EL (cell line): ENCODE measurements around the gene UBQLN4.
"Not testable (repeated sequence)": the region's sequence is repeated elsewhere in the genome, so short reads cannot be mapped to it uniquely, and the experiment has no call there.

Source experiments
- DNase-seq: peaks from one replicate; pipeline ENCODE4 v3.0.0-alpha.2; 2016

Gene UBQLN4

DNA sequence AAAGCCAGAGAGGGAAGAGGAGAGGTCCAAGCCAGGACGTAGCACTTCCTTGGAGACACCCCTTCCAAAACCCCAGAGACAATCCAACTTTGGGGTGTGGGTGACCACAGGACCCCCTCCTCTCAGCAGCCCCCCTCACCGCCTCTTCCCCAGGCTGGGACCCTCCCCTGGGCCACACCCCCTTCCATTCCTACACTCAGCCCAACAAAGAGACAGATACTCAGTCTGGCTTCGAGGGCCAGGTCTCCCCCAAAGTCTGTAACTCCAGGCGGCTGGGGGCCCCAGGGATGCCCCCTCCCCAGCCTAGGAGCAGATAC, 27.2 kb upstream of the UBQLN4 start:
- no peak for DNase-seq

DNA sequence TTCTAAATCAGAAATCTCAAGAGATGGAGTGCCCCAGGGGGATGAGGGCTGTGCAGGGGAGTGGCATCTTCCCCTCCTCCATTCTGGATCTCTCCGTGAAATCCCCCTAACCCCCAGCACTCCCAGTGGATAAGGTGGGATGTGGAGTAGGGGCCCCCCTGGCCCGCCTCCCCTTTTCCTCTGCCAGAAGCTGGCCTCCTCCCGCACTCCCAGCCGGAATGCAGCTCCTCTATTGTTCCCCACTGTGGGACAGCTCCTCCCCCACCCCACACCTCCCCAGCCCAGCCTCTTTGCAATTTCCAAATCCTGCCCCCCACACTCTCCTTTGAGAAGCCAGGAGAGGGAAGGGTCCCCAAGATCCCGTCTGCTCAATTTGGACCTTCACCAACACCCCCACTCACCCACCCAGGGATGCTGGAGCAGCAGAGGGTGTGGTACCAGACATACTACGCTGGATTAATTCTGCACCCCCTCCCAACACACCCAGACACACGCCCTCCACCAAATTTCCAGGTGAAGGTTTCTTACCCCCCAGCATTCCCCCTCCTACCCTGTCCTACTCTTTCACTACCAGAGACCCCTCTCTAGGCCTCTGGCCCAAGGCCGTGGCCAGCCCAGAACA, 26.8 kb upstream of the UBQLN4 start:
- DNase-seq: no peak

DNA sequence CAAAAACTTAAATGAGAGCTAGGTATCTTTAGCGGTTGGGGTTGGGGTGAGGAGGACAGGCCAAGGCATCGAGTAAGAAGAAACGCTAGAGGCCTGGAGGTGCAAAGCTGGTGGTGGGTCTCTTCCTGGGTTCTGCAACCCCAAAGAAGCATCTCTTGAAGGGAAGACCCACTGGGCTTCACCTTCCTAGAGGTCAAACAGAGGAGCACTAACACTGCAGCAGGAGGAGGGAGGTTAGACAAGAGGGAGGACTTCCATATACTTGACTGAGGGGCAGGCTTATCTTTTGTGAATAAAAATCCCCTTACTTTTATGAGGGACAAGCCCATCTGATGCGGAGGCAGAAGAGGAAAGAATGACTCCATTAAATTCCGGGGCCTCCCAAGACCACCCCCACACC, 26.2 kb upstream of the UBQLN4 start:
- no peak for DNase-seq

DNA sequence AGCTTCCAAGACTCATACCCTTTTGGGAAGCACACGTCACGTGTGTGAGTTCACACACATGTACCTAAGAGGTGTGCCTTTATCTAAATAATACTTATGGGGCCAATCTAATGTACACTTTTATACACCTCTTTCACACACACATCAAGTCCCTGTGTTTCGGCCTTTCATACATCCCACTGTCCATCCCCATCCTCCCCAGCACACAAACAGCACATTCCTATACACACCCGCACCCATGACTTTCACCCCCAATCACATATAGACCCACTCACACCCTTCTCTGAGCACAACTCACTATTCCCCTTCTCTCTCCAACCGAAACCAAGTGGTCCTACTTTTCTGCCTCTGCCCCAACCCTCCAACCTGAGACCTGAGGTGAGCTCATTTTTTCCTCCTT, 25.1 kb upstream of the UBQLN4 start:
- no peak for DNase-seq

DNA sequence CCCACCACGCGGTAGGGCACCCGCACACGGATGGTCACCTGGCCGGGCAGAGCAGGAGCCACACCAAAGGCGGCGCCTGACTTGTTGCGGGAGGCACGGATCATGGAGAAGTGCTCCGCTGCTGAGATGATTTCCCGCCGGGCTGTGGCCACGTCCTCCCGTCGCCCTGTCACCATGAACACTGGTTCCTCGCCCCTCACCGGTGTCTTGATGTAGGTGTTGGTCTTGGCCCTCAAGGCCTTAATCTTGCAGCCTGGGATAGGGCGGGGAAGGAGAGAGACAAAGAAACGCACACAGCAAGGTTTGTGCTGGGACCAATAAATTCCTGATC, 23.8 kb upstream of the UBQLN4 start:
- no peak for DNase-seq

DNA sequence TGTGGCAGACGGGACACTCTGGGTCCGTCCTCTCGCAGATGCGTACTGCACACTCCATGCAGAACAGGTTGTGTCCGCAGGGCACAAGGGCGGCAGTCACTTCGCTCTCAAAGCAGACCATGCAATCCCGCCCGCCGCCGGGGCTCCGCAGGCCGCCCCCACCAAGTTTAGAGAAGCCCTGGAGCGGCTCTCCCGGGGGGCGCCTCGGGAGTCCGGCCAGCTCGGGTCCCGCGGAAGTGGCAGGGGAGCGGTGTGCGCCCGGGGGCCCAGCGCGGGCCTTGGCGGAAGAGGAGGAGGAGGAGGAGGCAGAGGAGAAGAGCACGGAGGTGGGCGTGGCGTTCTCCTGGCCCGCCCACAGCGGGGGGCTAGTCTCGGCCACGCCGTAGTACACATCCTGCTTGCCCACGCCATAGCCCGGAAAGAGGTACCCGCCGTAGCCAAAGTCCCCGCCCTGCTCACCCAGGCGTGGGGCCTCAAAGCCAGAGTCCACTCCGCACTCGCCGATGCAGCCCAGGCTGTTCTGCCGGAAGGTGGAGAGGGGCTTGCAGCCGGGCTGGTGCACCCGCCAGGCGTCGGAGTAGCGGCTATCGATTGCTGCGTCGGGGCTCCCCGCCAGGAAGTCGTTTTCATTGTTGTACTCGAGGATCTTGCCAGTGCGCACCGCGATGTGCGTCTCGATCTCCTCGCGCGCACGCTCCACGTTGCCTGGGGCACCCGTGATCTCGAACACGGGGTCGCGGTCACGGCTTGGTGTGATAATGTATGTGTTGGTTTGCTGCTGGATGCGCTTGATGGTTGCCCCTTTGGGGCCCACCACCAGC, 23.2 kb upstream of the UBQLN4 start:
- no peak for DNase-seq

DNA sequence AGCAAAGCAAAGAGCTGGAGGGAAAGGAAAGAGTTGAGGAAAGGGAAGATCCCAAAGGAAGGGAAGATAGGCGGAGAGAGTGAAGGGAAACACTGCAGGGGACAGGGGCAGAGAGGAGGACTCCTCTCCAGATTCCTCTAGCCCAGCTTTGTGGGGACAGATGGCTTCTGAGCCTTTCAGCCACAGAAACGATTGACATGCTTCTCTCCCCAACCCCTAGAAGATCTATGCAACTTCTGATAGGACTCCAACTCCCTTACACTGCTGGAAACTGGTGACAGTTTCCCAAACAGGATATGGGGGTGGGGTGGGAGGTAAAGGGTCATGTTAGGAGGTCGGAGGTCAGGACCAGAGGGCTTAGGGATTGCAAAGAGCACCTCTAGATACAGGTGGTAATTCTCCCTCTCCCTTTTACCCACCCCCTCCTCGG, 22.2 kb upstream of the UBQLN4 start:
- no peak for DNase-seq

DNA sequence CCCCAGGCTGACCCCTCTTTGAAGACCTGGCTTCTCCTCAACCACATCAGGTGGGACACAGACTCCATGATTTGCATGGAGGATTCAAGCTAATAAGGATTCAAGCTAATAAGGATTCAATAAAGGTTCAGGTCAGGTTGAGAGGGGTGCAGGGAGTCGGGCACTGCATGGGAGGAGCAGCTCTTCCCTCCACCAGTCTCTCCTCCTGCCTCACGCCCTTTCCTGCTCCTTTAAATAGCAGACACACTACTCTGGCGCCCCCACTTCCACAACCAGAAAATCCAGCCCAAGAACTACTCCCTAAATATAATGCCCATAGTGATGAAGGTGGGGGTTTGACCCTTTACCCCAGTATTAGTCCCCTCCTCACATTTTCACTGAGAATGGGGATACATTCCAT, 21.6 kb upstream of the UBQLN4 start:
- no peak for DNase-seq

DNA sequence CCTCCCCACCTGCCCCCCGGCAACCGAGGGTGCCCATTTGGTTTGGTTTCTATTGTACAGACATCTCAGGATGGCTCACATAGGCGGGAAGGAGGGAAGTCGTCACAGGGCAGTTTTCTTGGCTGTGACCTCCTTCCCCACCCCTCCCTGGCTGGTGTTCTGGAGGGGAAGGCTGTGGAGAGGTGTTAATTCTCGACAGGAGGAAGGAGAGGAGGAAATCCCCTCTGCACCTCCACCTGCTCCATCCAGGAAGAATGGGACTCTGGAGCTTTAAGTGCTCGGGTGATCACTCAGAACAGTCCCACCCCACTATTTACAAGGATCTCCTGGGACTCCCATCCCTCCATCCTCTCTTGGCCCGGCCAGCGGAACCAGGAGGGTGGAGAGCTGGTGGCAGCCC, 21.1 kb upstream of the UBQLN4 start:
- DNase-seq: no peak

DNA sequence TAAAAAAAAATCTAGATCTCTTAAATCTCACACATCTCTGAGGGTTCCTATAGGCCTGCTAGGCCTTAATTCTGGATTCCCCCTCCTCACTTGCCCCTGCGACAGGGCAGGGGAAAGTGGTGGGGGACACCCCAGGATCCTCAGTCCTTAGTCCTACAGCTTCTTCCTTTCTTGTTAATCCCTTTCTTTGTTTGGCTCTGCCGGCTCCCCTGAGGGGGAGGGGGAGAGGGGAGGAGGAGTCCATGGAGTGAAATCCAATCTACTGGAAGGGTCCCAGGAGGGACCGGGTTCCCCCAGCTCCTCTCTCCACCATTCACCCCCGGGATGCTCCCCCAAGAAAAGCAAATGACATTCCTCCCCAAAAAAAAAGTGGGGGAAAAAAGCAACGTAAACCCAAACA, 20.1 kb upstream of the UBQLN4 start:
- no peak for DNase-seq

DNA sequence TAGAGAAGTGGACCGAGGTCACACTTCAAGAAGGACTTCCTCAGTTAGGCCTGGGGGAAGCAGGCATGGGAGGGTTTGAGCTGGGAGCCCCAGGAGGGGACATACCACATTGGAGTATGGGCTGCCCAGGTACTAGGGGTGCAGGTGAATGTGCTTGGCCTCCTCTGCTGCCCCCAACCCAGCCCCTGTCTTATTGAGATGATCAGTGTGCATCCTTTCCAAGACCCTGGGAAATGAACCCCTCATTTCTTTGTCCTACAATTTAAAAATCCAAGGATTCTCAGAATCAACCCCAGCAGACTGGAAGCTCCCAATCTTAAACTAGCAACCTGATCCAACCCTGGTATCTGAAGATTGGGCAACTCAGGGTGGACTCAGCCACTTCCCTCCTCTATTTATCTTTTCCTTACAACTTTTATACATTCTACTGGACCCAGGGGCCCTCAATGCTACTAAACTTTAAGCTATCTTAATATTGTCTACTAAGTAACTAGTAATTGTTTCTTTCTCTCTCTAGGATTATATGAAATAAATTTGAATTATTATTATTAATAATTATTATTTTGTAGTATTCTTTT, 19.6 kb upstream of the UBQLN4 start:
- DNase-seq: no peak

DNA sequence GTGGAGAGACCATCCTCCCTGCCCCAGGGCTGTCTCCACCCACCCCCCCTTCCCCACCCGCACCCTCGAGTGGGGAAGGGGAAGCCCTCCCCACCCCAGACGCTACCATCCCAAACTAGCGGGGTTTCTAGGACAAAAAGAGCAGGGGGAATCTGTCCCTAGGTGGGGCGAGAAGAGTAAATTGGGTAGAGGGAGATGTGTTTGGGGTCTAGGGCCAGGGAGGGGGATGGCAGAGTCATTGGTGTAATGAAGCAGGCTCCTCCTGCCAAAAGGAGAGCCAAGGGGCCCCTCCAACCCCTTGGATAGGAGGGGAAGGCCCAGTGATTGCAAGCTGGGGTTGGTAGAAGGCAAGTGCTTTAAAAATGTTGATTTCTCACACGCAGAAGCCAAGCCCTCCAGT, 18.7 kb upstream of the UBQLN4 start:
- DNase-seq: no peak

DNA sequence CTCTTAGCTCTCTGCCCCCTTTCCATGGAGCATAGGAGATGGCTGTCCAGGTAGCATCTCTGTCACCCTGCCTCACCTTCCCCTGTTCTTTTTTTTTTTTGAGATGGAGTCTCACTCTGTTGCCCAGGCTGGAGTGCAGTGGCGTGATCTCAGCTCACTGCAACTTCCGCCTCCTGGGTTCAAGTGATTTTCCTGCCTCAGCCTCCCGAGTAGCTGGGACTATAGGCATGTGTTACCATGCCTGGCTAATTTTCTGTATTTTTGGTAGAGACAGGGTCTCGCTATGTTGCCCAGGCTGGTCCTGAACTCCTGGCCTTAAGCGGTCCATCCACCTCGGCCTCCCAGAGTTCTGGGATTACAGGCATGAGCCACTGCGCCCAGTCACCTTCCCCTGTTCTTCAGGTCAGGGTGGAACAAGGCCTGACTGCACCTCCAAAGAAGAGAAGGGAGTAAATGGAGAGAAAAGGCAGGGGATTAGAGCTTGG, 17.8 kb upstream of the UBQLN4 start:
- not testable (repeated sequence) for DNase-seq

DNA sequence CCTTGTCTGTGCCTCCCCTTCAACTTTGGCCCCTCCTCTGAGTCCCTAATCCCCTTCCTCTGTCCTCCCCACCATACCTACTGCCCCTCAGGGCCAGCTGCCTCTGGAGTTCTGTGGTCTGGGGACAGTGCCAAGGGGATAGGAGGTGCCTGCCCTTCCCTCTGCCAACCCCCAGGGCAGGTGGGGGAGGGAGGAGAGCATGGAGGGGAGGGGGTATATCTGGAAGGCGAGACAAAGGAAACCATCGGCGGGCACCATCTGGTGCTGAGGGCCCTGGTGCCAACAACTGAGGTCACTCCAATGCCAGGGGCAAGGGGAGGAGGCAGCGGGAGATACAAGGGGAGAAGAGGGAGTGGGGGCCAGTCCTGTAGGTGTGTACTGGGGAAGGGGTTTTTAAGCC, 16.9 kb upstream of the UBQLN4 start:
- DNase-seq: no peak

DNA sequence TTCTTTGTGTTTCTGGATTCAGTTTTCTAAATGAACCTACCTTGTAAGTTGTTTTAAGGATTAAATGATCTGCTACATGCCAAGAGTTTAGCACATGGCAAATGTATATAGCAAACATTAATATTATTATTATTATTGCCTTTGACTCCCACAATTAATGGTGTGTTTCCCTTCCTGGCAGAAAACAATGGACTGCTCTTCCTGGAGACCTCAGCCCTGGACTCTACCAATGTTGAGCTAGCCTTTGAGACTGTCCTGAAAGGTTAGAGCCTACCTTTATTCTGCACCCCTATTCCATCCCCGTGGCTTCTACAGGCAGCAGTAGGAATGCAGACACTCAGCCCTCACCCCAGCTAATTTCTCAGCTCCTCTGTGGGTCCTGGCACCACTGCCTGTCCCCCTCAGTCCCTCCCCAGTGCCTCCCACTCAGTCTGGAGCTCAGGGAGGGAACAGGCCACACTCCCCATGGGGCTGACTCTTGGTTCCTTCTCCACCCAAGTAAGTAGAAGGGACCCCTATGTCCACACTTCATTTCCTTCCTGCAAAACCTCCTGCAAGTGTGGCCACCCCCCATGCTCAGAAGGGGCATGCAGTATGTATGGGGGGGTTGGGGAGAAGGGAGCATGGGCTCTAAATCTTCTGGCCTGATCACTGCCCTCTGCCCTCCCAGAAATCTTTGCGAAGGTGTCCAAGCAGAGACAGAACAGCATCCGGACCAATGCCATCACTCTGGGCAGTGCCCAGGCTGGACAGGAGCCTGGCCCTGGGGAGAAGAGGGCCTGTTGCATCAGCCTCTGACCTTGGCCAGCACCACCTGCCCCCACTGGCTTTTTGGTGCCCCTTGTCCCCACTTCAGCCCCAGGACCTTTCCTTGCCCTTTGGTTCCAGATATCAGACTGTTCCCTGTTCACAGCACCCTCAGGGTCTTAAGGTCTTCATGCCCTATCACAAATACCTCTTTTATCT, 16.2 kb upstream of the UBQLN4 start:
- DNase-seq: no peak

DNA sequence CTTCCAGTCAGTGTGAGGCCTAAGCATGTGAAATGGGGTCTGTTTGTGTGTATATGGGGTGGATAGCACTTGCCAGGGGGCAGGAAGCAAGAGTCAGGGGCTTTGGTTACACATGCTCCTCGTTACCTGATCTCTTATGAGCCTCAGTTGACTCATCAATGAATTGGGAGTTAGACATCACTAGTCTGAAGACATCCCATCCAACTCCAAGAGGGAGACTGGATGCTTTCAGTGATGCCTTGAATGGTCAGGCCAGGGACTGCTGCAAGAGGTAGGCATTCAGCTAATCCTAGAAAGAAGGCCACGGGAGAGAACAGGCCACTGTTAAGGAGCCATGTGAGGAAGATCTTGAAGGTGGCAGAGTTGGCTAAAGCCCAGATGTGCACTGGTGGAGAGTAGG, 13.7 kb upstream of the UBQLN4 start:
- no peak for DNase-seq

DNA sequence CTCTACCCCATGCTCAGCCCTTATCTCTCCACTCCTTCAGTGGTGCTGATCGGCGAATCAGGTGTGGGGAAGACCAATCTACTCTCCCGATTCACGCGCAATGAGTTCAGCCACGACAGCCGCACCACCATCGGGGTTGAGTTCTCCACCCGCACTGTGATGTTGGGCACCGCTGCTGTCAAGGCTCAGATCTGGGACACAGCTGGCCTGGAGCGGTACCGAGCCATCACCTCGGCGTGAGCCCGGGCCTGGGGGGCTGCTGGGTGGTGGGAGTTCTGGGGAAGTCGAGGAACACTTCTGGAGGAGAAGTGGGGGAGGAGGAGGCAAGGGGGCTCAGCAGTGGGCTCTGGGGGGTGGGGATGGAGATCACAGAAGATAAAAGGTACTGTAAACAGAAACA, 12.3 kb upstream of the UBQLN4 start:
- DNase-seq: no peak

DNA sequence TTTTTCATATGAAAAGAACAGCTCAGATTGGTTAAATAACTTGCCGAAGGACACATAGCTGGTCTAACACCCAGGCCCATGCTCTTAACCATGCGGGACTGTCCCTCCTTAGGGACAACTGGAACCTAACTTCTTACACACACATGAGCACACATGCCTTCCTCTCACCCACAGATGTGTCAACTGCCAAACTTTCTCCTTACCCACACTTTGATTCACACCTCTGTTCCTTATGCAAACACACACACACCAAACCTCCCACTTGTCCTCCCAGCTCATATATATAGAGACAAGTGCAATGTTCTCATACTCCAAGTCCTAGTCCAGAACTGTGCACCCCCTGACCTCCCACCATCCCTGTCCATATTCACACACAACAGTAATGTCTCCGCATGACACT, 11.6 kb upstream of the UBQLN4 start:
- DNase-seq: no peak

DNA sequence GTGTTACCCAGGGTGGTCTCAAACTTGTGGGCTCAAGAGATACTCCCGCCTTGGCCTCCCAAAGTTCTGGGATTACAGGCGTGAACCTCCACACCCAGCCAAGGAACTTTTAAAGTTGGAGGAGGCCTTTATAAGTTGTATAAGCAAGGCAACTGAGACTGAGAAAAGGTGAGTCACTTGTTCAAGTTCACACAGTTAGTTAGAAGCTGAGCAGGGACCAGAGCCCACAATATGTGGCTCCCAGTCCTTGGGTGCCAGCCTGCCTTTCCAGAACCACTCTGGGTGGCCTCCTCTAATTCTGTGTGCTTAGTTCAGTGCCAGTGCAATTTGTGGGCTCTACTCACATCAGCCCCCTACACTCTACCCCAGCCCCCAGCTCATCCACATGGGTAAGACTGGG, 11.0 kb upstream of the UBQLN4 start:
- DNase-seq: no peak

DNA sequence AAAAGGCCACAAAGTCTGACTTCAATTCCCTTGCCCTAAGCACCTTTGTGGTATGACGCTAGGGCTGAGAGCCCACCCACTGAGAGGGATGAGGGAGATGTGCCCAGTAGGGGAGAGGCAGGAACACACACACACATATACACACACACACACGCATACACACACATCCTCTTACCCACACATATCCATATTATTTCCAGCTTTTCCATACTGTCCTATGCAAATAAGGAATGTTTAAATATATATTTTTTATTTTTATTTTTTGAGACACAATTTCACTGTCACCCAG, 10.3 kb upstream of the UBQLN4 start:
- no peak for DNase-seq

DNA sequence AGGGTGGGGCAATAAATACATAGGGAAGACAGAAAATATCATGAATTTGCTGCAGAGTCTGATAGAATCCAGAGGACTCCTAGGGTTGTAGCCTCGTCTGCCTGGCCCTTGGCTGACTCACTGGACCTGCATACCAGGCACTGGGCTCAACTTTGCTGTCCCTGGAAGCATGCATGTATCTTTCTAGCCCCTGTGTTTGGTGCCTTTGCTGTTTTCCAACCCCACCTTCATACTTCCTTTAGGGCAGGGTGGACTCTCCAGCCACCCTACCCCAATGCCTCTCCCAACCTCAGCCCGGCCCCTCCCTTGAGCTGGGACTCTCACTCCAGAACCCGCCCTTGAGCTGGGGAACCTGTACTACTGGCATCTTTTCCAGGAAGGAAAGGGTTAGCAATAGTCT, 8.6 kb upstream of the UBQLN4 start:
- DNase-seq: no peak

DNA sequence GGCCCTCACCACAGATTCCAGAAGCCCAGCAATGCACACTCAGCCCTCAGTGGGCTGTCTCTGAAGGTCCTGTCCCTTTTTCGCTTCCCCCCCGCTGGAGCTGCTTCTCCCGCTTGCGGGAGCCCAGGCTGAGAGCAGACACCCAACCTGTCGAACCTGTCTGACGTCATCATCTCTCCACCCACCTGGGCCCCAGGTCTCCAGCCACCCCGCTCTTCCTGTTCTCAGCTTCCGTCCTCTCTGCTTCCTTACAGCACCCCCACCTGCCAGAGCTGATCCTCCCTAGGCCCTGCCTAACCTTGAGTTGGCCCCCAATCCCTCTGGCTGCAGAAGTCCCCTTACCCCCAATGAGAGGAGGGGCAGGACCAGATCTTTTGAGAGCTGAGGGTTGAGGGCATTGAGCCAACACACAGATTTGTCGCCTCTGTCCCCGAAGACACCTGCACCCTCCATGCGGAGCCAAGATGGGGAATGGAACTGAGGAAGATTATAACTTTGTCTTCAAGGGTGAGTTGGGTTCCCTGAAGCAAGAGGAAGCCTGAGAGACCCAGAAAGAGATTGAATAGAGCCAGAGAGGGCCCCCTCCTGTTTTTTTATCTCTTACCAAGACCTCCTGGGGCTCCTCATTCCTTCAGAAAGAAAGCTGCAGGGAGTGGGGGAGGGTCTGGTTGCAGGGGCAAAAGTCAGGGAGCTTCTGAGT, 7.5 kb upstream of the UBQLN4 start, which contains the start of gene RAB25:
RAB25 (plus strand) TSS at position 224 of the 700 bp plus-strand sequence; CDS start at position 465, 241 bp downstream.
- DNase-seq: no peak

DNA sequence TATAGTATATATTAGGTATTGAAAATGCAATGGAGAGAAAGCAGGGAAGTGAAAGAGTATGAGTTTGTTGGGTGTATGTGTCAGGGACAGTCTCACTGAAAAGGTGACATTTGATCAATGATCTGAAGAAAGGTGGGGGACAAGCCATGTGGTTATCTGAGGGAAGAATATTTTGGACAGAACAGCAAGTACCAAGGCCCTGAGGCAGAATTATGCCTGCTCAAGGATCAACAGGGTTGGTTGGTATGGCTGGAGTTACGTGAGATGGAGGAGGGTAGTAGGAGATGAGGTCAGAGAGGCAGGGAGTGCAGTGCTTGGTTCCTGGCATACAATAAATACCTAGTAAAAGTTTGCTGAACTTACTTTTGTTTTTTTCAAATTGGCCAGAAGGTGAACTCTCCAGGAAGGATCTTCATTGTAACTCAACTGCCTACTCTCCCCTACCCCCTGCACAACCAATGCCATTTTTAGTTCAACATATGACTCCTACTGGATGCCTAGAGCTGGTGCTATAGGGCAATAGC, 2.8 kb upstream of the UBQLN4 start:
- DNase-seq: no peak
